Astrocyte of the cerebellum (primary cell): ENCODE measurements around the gene PLXDC1.

ENCODE experiments used
- DNase-seq: peaks from one replicate; pipeline ENCODE4 v3.0.0-alpha.2; 2011; ENCODE audit warnings: low read depth
- H3K4me3 ChIP-seq: 2 replicates; pipeline ENCODE4 v1.5.1; 2011; ENCODE audit warnings: mild to moderate bottlenecking, low read depth, low read length, moderate library complexity
- CTCF ChIP-seq: IDR thresholded peaks from 2 replicates; pipeline ENCODE4 v1.5.1; 2012; ENCODE audit warnings: low read length, low read depth, moderate library complexity, mild to moderate bottlenecking; ENCODE audit errors: missing control alignments
- in situ Hi-C: cut with HindIII; loops from 2 replicates; pipeline ENCODE4 v1.10.0; 2017; ENCODE audit warnings: low sequenced_read_pairs

PLXDC1 gene

GRCh38 chr17:39141915-39142664, 9.3 kb downstream of the PLXDC1 start:
- in situ Hi-C loops, result no loop called here
- no peak for DNase-seq
- no peak for TF ChIP-seq CTCF
- no peak overlapping the region for H3K4me3 ChIP-seq

- no peak for DNase-seq
These were observed 10.1 kb downstream of the PLXDC1 start for GRCh38 chr17:39141294-39141693.

GRCh38 chr17:39139561-39139960, 11.9 kb downstream of the PLXDC1 start:
- in situ Hi-C loops, result no loop called here

More at GRCh38 chr17:39141294-39141693, 10.1 kb downstream of the PLXDC1 start:
- no peak overlapping the region for H3K4me3 ChIP-seq
- in situ Hi-C loops, result no loop called here
- TF ChIP-seq CTCF, result no peak

GRCh38 chr17:39139161-39139511, 12.3 kb downstream of the PLXDC1 start:
- in situ Hi-C loops, result no loop called here
- no peak for DNase-seq
- no peak for TF ChIP-seq CTCF

More at GRCh38 chr17:39139561-39139960, 11.9 kb downstream of the PLXDC1 start:
- no peak for DNase-seq
- no peak overlapping the region for H3K4me3 ChIP-seq
- TF ChIP-seq CTCF, result no peak

GRCh38 chr17:39138431-39139160, 12.8 kb downstream of the PLXDC1 start:
- TF ChIP-seq CTCF, result no peak
- in situ Hi-C loops, result no loop called here
- no peak for DNase-seq
- no peak overlapping the region for H3K4me3 ChIP-seq

More at GRCh38 chr17:39139161-39139511, 12.3 kb downstream of the PLXDC1 start:
- H3K4me3 ChIP-seq, result no peak overlapping the region

GRCh38 chr17:39134878-39135277, 16.6 kb downstream of the PLXDC1 start:
- no peak for DNase-seq
- no peak for TF ChIP-seq CTCF
- no peak overlapping the region for H3K4me3 ChIP-seq
- in situ Hi-C loops, result no loop called here
